T-helper 1 cell (primary cell): Measurements from ENCODE around the gene GPR119.
"Not testable (repeated sequence)": the region's sequence is repeated elsewhere in the genome, so short reads cannot be mapped to it uniquely, and the experiment has no call there.

Experiments
- DNase-seq, 5 donors: peaks; one replicate each; pipeline ENCODE4 v3.0.0-alpha.2; 2012 to 2020
- total RNA-seq, 4 donors: gene quantifications; one replicate each; lab custom pipeline; 2026; lab: John Stamatoyannopoulos, UW

The GPR119 gene
- total RNA-seq: 0 to 0.15 (median 0) reads per million in 4 donors

DNA sequence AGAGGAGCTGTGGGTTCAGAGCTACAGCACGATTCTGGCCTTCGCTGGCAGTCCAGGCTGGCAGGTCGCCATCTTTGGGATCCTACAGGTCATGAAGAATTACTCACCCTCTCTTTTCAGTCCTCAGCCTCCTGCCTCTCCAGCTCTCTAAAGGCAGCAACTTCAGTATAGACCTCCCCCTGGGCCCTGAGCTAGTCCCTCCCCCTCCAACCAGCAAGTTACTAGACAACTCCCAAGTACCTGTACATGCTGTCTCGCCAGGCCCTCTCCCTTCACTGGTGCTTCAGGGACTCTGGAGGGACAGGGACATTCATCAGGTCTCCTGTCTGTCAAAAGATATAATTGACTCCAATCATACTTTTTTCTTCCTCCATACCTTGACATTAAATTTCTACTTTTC lies at the start of gene GPR119:
TSS of gene GPR119 (minus strand) at position 155 of the 400 bp plus-strand sequence. CDS start 227 bp downstream, outside the sequence.
- no peak for DNase-seq

DNA sequence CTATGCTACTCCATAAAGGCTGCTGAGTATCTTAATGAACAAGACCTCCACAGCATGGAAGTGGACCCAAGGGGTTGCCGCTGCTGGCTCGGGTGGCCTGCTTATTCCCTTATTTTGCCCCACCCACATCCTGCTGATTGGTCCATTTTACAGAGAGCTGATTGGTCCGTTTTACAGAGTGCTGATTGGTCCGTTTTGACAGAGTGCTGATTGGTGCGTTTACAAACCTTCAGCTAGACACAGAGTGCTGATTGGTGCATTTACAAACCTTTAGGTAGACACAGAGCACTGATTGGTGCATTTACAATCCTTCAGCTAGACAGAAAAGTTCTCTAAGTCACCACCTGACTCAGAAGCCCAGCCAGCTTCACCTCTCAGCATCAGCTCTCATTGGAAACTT lies 43.8 kb upstream of the GPR119 start:
- DNase-seq: not testable (repeated sequence)

DNA sequence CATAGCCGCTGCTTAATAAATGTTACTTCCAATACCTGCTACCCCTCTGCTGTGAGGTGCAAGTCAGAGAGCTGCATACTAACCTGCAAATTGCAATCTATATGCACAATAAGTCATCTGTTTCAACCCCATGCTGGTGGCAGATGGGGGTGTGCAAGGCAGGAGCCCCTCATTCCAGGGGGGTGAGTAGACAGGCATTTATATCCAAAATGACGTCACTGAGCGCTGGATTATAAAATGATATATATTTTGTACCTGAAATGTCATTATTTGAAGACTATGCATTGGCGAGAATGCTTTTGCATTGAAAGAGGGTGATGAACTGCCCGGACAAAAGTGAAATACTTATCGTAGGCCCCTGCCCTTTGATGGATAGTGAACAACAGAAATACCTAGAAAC lies 41.1 kb upstream of the GPR119 start:
- no peak for DNase-seq

DNA sequence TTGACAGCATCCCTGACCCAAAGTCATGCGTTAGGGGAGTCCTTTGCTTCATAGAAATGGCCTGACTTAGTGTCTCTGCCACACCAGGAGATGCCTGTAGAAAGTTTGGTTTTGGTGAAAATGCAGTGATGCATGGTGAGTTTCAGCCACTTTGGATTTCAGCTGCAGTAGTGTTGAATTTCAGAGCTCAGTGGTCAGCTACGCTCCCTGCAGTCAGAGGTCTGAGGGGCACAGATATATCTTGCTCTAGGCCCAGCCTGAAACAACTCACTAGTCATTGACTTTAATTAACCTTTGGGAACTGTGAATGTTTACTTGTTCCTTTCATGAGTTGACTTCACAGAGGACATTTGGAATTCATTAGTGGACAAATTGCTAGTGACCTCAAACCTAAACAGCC lies 33.8 kb upstream of the GPR119 start:
- no peak for DNase-seq

DNA sequence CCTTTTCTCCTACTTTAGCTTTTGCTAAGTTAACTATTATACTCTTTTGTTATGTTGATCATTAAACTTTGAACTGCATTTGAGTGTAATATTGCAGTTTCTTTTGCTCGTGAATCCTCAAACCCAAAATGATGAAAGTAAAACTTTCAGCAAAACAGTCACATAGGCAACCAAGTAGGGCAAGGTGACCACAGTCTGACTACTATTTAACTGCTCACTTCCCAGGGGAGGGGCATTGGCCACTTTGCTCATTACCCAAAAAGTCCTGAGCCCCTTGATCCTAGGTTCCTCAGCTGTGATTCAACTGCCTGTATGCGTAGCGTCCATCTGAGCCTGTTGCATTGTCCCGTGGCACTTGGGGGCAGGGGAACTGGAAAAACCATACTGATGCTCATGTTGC lies 33.3 kb upstream of the GPR119 start:
- no peak for DNase-seq

DNA sequence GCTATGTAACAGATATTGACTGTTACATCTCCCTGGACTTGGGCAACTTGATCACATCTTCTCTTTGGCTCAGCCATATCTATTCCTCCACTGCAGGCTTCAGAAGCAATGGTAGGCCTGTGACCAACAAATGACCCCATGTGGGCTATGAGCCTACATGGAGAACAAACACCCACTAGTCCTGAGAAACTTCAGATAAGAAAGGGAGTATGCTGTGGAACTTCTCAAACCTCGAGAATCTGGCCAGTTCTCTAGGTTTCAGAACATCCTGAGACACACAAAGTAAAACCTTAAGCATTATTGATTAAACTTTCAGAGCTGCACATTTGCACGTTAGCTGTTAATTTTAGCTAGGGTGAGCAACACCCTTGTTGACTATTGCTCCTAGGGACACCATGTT lies 32.6 kb upstream of the GPR119 start:
- no peak for DNase-seq

DNA sequence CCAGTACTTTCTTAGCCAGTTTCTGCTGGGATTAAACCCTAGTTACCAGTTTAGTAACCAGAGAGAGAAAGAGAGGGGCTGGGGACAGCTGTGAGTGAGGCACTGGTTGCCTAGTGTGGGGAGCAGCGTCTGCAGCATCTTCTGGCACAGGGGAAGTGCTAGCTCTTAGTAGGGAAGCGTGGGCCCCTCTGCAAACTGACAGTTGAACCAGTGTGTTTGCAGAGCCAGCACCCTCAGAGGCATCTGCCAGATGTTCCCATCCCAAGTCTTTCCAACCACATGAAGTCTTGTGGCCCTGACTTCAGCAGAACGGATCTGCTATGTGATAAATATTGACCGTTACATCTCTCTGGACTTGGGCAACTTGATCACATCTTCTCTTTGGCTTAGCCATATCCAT lies 31.3 kb upstream of the GPR119 start:
- no peak for DNase-seq

DNA sequence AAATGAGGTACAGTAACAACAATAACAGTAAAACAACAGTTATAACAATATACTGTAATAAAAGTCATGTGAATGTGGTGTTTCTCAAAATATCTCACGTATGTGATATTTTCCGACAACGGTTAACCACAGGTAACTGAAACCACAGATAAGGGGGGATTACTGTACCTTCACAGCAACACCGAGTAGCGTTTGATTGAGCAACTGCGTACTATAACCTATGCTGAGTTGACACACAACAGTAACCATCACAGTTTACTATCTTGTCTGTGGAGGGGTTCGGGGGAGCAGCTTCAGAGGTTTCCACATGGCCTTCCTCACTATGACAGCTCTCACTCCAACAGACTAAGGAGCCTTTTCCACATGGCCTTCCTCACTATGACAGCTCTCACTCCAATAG lies 29.7 kb upstream of the GPR119 start:
- no peak for DNase-seq

DNA sequence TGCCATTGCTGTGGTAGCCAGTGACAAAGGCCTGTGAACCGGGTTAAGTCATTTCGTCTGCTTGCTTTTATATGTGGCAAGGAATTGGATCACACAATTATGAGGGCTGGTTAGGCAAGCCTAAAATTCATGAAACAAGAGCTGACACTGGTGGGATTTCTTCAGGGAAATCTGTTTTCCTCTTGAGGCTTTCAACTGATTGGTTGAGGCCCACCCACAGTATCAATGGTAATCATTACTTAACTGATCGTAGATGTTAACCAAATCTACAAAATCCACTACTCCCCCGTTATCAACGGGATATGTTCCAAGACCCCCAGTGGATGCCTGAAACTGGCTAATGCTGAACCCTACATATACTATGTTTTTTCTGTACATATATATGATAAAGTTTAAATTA lies 29.3 kb upstream of the GPR119 start:
- DNase-seq: no peak

DNA sequence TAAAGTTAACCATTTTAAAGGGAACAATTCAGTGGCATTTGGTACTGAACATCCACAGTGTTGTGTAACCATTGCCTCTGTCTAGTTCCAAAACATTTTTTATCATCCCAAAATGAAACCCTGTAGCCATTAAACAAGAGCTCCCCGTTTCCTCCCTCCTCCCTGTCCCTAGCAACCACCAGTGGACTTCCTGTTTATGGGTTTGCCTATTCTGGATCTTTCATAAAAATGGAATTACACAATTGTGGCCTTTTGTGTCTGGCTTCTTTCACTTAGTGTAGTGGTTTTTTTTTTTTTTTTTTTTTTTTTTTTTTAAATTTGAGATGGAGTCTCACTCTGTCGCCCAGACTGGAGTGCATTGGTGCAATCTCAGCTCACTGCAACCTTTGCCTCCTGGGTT lies 27.9 kb upstream of the GPR119 start:
- DNase-seq: no peak

DNA sequence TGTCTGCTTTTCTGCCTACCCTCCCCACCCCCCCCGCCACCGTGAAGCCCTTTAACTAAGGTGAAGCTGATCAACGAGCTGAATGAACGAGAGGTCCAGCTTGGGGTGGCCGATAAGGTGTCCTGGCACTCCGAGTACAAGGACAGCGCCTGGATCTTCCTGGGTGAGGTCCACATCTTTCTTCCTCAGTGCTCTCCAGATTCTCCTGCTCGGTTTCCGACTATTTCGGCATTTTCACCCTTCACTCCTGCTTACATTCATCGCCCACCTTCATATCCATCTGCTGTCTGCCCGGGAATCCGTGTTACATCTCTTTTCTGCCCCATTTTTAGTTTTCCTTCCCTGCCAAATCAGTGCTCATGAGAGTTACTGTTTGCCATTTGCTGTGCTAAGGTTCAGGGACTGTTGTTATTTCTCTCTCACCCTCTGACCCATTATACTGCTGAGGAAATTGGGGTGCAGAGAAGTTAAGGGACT lies 16.8 kb upstream of the GPR119 start:
- DNase-seq: no peak

DNA sequence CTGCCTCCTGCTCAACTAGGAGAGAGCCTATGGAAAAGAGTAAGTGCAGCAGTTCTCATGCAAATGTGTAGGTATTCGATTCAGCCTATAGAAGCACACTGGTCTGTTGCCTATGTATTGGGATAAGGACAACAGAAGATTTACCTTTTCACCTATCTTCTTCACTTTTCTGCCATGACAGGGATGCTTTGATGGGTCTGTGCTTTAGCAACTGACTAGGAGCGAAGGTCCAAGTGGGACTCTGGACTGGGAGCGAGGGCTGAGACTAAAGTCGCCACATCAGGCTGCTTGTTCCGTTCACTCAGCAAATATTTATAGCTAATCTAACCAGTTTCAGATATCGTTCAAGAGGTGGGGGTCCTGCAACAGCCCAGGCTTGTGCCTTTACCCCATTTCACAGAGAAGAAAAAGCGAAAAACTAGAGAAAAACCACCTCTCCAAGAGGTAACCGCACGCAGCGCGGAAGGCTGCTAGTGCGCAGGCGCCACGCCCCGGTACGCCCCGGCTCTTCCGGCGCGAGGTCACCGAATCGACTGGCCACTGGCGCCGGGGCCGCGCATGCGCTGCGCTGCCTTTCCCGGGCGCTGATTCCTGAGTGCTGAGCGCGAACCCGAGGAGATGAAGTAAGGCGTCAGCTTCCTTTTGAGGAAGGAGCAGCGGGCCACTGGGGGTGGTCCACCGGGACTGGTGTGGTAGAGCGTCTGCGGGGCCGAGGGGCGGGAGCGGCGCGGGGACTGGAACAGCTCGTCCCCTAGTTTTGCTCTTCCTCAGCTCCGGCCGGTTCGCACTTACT lies 16.1 kb upstream of the GPR119 start, which contains the start of gene RBMX2:
TSS of gene RBMX2 (plus strand) at position 573 of the 793 bp plus-strand sequence. CDS start at position 619, 46 bp downstream.
- peak; percentile 56 to 80 (median 59) for DNase-seq

DNA sequence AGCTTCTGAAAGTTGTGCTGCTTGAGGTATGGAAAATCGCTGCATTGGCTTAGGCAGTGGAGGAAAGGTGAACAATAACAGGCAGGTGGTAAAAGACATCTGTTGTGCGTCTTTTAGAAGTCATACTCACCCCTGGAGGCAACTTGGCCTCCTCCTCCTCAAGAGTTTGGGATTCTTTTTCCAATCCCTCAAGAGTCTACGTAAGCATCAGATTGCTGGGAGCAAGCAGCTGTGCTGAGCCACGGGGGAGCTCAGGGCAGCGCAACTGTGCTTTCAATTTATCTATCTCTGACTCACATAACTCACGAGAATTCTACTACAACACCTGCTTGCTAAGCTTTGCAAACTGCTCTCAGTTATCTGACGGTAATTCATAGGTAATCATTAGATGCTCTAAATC lies 9.9 kb upstream of the GPR119 start:
- no peak for DNase-seq

DNA sequence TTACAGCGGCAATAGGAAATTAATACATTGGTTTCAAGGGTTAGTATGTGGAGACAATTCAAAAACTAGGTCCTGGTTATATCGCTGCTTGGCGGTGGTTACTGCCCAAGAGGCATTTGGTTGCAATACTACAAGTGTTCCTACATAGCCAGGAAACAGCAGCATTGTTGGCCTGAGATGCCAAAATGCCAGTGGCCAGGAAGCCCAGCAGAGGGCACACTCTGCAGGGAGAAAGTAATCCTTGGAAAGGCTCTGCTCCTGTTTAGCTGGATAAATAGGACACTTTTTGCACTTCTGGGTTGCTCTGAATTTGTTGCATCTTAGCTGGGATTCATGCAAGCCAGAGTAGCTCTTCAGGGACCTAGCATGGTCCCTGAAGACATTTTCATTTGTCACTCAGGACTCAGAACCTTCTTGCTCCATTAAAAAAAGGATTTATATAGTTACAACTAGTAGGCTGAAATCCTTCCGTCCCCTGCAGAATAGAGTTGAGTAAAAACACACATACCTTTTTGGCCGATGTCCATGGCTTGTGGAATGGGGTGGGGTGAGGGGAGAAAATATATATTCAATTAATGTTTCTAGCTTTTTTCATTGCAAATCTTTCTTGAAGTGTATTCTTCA lies 8.1 kb upstream of the GPR119 start:
- no peak for DNase-seq

DNA sequence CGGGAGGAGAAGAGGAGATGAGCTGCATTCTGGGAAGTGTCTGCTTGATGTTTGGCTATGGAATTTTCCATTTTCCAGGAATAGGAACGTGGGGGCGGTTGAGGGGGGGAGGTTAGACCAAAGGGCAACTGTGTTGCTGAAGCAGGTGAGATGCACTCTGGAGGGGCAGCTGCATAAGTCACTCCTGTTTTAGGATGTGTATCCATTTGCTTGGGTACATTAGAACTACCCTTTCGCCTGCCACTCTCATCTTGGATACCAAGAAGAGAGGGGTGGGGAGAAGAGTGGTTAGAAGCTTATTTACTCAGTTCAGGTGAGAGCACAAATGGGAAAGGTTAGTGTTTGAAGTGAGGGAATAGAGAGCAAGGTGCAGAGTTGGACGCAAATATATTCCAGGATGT lies 934 bp upstream of the GPR119 start:
- no peak for DNase-seq

DNA sequence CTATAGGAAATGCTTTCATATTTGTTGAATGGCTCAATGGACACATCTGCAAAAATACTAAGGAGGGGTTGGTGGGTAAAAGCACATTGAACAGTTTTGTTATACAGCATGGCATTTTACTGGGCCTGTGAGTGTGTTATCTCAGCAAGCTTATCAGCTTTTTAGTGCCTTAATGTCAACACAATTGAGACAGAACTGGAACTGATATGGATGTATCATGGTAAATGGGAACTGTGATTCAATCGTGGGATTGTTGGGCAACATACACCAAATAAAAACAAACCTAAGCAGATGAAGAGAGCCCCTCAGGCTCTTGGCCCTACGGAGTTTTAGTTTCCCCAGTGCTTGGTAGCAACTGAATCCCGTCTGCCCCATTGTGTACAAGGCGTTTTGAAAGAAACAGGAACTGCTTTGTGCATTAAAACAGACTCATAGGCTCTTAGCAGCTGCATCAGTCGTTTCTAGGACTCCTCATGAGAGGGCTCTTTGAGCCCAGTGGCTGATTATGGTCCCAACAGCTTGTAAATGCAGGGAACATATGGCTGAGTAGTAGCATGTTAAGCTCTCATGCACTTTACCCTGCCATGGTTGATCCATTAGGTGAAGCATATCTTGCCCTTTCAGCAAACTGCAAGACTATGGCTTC lies 7.3 kb downstream of the GPR119 start:
- DNase-seq: no peak

DNA sequence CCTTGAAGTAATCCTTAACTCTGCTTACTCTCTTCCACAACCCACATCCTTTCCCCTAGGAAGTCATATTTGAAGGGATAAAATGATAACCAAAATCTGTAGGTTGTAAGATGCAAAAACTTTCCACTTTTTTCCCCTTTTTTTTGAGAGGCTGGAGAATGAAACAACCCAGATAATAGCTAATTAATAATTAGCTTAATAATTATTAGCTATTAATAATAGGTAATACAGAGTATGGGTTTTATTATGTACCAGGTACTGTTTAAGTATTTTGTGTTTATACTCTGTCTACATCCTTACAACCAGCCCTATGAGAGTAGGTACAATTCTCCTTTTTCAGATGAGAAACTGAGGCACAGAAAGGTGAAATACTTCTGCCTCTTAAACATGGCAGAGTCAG lies 9.4 kb downstream of the GPR119 start:
- DNase-seq: no peak

DNA sequence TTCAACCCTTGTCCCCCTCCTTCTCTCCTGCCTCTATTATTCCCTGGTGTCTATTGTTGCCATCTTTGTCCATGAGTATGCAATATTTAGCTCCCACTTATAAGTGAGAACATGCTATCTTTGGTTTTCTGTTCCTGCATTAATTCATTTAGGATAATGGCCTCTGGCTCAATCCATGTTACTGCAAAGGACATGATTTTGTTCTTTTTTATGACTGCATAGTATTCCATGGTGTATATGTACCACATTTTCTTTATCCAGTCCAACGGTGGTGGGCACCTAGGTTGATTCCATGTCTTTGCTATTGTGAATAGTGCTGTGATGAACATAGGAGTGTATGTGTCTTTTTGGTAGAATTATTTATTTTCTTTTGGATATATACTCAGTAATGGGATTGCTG lies 33.4 kb downstream of the GPR119 start:
- DNase-seq: not testable (repeated sequence)

DNA sequence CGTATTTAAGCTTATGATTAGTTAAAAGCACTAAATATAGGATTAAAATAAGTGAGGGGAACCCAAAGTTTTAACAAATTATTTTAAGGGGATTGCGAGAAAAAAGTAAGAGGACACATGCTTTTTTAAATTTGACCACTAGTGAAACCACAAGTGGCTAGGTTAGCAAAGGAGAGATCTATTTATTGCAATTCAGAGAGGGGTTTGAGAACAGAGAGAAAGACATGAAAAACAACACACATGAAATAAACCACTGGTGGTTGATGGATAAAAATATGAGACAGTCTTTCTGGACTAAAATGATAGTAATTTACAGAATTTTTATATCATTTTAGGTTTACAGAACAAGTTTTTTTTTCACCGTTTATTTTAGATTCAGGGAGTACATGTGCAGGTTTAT lies 33.9 kb downstream of the GPR119 start:
- no peak for DNase-seq

DNA sequence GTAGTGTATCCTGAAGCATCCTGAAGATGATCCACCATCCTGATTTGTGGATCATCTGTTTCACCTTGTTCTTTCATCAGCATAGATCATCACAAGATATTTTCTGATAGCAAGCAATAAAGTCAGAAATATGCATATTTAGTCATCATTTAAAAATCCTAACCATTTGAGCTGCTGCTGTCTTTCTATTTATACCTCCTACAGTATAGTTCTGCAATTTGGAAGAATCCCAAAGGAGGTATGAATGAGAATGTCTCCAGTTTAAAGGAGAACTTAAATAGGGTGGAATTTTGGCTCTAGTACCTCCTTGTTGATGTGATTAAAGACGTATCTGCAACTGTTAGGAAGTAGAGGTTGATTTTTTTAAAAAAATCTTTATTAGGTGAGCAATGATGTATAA lies 38.2 kb downstream of the GPR119 start:
- DNase-seq: no peak

DNA sequence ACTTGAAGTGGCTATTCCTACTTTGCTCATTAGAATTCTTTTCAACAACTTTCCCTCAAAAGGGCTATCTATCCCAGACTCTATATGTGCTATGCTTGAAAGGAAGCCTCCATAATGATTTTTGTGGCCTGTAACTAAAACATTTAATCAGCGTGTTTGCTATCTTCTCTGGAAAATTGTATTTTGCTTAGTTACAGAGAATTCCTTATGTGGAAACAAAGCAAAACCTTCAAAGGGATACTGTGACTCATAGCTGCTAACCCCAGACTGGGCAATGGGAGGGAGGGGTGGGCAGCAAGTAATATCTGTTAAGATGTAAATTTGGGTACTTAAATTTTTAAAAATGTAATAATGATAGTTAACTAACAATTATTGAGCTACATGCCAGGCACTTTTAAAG lies 42.1 kb downstream of the GPR119 start:
- DNase-seq: no peak

DNA sequence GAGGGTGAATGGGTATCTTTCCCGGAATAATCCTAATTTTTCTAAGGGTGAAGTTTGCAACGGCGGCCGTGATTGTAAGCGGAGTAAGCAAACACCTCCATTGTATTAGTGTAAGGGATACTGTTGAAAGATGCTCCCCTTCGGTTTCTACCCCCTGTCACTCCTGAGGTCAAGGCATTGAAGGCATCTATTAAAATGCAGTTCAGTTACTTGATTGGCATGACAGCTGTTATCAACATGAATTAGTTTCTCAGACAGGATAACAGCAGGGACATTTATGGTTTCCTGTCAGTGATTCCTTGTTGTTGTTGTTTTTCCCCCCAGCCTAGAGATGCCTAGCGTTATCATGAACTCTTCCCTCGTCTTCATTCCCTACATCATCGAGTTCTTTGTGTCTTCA lies 45.2 kb downstream of the GPR119 start:
- DNase-seq: no peak

DNA sequence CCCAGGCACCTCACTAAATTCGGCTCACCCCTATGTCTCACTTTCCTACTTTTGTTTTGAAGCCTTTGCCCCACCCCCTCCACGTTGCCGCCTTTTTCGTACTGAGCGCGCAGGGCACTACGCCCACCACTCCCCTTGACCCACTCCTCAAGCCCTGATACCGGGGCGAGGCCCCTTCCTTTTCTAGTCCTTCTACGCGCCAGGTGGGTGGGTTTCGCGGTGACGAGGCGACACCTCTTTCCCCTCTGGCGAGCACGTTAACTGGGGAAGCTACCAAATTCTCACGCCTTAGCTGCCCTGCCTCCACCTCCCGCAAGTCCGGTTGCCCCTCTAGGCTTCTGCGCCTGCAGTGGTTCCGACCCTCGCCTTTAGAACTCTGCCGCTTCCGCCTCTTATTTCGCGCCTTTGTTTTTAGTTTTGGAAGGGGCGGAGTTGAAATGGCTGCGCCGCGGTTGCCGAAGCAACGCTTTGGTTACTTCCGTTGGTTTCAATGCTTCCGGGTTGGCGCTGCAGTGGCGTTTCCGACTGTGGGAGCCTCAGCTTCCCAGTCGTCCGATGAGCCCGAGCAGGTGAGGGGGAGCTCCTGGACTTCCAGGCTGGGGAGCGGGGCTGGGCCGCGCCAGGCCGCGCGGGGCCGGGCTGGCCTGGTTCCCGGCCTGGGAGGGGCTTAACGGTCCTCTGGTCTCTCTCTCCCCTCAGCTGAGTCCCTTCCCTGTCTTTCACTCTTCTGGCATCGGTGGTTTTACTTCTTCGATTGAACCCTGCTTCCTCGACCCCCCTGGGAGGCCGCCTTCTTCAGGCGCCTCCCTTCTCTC lies 45.9 kb downstream of the GPR119 start, which contains the start of gene SLC25A14:
TSS of gene SLC25A14 (plus strand) at position 512 of the 815 bp plus-strand sequence. CDS start 360 bp downstream, outside the sequence.
- DNase-seq: peak; percentile 32 to 78 (median 60)
